HG03097 (cell line): Measurements from ENCODE around the gene TRIO.

ENCODE experiments used
- ATAC-seq: cut with Tn5 transposase; IDR thresholded peaks from one replicate; pipeline ENCODE4 v1.9.1; 2021; ENCODE audit not compliant: unreplicated experiment, low FRiP score

TRIO gene

DNA sequence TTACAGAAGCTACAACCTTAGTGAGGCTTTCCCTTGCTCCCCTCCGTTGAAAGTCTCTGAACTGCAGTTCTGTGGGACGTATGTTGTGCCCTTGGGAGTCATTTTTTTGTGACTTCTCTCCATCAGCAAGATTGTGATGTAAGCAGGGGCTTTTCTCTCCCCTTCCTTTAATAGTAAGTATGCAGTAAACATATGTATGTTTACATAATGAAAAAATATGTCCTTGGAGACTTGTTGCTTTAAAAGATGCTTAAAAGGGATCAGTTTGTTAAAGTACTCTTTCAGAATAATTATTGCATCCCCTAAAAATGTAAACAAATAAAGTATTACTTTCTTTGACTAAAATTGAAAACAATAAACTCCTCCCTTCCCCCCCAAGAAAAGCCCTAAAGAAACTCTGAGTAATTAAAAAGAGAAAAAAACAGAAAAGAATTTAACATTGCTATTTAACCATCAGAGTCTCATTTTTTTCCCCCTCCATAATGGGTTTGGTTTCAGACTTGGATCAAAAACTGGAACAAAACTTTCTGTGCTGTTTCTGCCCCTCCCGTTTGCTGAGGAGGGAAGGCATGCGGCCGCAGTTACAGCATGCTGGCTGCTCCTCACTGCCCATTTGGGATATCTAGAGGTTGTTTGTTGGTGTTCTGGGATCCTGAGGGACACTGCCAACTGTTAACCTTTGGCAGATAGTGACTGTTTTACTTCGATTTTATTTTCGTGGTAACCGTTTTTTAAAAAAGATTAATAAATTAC is 40.2 kb downstream of the TRIO start:
- no peak for ATAC-seq

DNA sequence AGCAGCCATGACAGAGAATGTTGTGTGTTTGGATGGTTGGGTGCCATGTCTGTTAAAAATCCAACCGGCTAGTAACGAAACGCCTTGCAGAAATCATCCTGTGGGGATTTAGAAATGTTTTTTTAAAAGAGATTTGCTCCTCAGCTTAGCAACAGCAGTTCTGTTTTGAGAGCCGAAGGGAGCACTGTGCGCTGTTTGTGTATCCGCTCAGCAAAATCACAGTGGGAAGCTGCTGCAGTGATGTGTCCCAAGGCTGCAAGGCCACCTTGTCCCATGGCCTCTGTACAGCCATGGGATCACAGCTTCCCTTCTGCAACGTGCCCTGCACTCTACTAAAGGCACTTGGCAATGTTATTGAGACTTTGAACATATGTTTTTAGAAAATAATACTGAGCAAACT is 40.9 kb downstream of the TRIO start:
- no peak for ATAC-seq

DNA sequence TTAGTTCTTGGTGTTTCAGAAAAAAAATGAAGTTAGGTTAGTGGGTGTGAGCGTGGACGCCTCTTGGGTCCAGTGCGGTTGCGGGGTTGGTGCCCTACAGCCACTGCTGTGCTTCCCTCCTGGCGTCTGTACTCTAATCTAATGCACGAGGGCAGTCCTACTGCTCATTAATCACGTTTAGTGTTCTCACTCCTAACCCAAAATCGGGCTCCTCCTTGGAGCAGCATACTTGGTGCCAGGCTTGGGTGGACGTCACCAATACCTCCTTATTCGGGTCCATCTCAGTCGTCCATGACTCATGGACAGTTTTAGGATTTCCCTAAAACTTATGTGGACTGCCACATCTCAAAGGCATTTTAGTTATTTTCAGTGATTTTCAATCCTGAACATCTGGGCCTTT is 41.6 kb downstream of the TRIO start:
- ATAC-seq: no peak

DNA sequence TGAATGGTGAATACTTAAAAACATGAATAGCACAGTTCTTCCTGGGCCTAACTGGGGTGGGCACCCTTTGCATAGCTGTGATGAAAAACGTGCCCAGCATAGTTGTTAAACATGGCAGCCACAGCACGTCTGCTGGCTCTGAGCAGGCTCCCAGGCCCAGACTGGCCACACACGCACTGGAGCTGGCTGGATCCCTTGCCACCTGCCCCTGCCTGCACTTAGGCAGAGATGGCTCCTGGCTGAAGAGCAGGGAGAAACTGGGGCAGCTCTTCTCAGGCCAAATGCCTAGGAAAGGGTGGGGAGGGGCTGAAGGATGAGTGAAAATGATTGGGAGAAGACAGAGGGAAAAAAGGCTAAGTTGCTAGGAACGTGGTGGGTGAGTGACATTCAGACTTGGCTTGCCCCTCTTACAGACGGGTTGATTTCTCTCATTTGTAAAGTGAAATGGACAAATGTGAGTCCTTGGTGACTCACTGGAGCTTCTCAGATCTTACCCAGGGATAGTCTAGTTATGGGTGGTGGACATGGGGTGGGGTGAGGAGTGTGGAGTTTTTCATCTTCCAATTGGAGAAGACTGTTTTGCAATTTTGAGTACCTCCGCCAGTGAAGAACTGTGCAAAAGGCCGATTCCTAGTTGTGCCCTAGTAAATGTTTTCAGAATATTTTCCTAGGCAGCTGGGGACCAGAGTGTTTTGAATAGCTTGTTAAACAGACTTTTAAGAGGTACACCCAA is 42.4 kb downstream of the TRIO start:
- no peak for ATAC-seq

DNA sequence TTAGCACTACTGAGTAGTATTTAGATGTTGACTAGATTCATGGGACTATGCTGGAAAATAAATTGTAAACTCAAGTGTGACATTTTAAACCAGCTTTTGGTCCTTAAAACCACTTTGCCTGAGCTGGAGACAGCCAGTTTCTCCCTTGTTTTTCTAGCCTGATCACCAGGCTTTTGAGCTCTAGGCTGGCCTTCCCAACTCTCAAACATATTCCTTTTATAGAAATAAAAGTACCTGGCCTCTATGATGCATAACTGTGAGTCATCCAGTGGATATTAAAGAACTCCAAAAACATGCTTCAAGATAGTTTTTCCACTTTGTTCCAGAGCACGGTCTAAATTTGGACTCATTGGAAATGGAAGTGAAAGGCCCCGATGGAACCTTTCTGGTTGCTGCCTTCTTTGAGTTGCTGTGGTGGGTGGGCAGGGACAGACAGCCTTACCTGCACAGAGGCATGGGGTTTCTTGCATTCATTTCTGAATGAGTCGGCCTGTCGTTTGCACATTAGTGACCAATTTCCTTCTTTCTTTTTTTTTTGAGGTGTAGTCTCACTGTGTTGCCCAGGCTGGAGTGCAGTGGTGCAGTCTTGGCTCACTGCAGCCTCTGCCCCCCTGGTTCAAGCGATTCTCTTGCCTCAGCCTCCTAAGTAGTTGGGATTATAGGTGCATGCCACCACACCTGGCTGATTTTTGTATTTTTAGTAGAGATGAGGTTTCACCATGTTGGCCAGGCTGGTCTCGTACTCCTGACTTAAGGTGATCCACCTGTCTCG is 43.1 kb downstream of the TRIO start:
- ATAC-seq: no peak

DNA sequence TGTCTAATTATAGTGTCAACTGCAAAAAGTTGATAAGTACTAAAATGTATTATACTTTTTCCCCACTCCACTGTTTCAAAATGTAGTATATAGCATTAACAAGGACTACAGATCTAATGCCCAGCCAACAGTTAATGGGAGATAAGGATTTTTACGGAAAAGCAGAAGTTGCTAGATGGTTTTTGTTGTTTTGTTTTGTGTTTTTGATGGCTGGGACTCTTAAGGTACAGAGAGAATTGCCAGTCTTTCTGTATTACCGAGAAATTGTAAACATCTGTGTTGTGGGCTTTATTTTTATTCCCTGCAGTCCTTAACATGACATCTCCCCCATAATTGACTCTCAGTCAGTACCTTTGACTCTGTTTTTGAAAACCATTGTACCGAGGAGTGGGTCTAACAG is 44.0 kb downstream of the TRIO start:
- ATAC-seq: no peak

DNA sequence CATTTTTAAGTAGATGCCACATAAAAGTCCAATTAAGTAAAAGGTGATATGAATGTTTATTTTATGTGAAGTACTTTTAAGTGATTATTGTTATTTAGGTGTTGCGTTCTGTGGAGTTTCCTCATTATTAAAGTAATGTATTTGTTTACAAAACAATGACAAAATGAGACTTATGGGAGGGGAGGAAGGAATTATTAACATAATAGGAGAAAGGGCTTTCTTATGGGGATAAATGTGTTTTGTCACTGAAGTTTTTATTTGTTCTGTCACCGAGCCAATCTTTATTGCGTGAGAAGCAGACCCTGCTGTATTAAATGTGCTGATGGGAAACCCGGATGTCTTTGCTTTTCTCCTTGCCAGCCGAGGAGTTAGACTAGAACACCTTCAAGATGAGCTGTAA is 44.5 kb downstream of the TRIO start:
- ATAC-seq: no peak

DNA sequence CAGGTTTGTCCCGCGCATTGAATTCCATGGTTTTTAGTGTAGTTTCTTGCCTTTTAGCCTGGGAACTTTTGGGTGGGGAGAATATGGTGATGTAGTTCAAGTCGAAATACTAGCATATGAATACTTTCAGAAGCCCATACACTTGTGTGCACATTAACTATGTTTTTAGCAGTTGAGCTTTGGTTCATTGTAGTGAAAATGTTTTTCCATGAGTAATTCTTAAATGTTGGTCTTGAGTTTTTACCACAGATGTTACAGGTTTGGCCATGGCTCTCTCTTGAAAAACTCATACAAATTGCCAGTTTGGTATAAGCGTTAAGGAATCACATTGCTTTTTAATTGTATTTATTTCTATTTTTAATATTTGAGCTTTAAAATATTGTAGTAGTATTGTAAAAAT is 45.6 kb downstream of the TRIO start:
- ATAC-seq: no peak

DNA sequence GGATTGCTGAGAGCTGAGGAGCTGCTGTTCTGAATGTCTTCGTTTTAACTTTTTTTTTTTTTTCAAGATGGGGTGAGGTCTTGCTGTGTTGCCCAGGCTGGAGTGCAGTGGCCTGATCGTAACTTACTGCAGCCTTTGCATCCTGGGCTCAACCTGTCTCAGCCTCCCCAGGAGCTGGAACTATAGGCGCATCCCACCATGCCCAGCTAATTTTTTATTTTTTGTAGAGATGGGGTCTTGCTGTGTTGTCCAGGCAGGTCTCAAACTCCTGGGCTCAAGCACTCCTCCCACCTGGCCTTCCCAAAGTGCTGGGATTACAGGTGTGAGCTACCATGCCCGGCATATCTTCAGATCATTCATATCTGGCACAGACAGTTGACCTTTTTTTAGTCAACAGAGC is 46.5 kb downstream of the TRIO start:
- no peak for ATAC-seq

DNA sequence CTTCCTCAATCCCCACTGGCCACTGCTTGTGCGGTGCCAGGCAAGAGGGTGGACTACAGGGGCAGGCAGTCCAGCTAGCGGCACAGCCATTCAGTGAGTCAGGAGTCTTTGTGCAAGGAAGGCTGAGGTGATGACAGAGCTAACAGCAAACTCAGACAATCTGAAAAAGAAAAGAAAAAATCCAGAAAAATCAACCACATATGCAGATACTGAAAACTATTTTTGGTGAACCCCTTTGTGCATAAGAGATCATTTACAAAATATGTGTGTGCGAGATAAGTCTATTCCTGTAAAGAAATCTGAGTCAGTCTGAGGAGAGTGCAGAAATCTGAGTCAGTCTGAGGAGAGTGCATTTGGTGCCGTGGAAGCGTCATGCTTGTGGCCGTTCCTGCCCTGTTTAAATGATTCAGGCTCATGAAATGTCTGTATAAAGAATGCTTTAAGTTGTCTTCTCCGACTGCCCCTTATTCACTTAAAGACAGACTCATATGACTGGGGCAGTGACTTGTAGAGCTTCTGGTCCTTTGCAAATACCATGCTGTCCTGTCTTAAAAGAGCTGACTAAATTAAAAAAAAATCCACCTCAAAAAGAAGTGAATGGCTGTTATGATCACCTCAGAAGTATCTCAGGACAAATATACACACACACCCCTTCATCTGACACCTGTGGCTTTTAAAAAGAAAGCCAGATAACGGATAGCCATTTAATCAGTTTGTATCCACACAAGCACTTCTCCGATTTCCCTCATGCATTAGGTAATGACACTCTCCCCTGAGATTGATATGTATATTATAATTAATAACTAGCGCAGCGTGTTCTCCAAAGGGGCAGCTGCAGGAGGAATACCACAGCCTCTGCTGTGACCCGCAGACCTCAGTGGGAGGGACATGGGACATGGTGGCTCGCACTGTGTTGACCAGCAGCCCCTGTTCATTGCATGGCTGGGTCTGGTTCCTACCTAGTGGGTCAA is 47.3 kb downstream of the TRIO start:
- no peak for ATAC-seq

DNA sequence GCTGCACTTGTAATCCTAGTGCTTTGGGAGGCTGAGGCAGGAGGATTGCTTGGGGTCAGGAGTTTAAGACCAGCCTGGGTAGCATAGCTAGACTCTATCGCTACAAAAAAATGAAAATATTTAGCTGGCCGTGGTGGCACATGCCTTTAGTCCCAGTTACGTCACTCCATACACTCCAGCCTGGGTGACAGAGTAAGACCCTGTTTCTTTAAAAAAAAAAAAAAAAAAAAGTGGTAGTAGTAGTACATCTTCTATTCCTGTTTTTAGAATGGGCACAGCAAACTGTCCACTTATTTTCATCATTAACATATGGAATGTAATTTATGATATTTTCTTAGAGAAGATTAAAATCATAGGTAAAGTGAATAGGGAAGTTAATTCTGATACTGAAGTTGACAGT is 48.2 kb downstream of the TRIO start:
- no peak for ATAC-seq

DNA sequence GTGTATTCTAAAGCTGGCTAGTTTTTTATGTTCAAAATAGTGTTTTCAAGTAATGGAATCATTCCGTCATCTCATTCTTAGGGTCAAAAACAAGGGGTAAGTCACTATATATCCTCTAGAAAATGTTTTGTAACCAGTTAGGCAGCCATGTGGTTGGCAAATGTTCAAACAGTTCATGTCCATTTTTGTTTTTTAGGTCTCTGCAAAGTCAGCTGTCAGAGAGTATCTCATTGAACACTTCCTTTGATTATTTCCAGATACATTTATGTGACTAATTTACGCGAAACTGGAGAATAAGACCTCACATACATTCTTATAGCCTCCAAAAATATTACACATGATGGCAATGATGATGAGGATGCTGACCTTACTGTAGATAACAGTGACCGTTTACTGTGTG is 50.4 kb downstream of the TRIO start:
- no peak for ATAC-seq

DNA sequence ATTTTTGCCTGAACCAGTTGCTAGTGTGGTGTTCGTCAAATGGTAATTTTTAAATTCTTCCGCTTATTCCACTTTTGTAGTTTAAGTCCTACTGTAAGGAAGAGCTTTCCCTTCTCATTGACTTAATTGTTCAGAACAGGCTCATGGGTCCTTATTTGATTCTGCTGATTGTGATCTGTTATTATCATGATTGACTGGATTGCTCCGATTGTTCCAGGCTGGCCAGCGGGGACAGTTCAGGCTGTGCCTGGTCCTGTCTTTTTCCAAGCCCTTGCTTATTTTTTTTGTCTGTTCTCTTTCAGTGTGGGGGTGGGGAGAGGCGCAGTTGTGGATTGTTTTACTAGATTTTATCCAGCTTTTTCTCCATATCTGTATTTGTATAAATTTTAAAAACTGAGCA is 52.4 kb downstream of the TRIO start:
- ATAC-seq: no peak

DNA sequence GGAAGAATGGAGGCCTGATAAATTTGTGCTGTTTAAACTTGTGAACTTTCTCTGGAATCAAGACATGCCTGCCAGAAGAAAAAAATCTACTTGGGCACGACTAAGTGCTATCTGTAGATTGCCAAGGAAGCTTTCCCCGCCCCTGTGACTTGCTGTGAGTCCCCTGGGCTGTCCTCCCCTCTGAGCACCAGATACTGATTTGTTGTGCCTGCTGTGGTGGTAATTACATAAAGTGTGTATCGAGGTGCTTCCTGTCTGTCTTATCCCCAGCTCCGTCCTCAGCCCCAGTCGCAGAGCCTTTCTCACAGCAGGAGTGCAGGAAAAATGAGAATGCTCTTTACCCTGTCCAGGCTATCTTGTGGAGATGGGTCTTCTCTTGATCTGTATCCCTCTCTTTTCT is 53.9 kb downstream of the TRIO start:
- no peak for ATAC-seq

DNA sequence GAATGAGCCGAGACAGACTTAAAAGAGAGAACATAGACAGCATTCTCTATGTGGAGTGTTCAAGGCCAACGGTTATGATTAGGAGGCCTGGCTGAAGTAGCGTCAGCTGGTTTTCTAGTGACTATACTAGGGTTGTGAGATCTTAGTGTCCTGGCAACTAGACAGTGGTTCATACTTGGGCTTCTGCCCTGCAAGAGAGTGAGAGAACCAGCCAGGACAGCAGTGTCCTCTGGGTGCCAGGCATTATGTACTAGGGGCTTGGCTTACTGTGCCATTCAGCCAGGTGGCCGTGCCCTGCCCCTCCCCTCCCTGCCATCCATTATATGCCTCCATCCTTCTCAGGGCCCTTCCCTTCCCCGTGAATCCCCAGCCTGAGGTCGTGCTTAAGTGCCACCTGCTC is 56.8 kb downstream of the TRIO start:
- no peak for ATAC-seq

DNA sequence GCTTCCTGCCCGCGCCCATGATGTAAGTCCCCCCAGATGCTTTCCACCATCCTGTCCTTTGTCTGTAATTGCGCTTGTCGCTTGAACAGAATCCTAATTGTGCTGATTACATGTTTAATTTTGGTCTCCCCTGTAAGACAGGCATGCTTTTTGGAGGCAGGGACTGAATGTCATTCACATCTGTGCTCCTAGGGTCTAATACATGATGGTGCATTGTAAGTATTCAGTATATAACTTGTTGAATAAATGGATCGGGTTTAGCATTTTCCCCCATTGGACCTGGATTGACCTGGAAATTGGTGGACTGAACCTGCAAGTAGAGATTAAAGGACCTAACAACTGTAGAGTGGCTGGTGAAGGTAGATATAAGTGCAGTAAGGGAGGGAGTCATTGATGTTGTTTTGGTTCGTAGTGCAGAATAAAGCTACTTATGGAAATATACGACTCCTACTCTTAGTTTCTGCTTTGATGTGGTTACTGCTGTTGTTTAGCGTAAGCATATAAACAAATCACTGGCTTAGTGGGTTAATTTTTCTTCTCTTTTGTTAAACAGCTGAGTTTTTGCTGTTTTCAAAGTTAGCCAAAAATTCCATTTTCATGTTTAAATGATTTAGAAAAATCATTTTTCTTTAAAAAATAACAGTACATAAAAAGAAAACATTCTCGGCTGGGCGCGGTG is 57.3 kb downstream of the TRIO start:
- ATAC-seq: no peak

DNA sequence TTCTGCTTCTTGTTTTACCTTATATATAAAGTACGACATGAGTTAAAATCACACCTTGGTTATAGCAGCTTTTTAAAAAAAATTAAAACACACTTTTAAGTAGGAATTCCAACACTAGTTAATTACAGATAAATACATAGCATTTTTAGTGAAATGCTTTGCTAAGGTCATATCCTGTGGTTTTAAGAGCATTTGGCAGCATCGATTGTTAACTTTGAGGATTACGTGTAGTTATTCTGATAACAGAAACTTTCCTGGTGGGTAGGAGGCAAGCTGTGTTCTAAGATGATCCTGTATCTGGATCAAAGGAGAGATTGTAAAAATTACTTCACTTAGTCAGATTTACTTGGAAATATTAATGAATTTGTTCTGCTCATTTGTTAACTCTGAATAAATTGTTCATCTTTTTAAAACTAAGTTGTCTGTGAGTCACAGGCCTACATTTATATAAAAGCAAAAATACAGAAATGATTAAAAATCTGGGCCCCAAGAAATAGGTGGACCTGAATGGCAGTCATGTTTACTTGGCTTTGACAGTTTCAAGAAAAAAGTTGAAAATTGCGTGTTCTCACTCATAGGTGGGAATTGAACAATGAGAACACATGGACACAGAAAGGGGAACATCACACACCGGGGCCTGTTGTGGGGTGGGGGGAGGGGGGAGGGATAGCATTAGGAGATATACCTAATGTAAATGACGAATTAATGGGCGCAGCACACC is 58.3 kb downstream of the TRIO start:
- ATAC-seq: no peak

DNA sequence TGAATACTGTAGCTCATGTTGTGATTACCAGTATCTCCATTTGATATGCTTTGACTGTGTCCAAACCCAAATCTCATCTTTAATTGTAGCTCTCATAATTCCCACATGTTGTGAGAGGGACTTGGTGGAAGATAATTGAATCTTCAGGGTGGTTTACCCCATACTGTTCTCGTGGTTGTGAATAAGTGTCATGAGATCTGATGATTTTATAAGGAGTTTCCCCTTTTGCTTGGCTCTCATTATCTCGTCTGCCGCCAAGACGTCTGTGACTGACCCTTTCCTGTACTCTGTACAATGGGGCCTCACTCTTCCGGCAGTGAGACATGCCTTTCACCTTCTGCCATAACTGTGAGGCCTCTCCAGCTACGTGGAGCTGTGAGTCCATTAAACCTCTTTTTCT is 59.3 kb downstream of the TRIO start:
- no peak for ATAC-seq

DNA sequence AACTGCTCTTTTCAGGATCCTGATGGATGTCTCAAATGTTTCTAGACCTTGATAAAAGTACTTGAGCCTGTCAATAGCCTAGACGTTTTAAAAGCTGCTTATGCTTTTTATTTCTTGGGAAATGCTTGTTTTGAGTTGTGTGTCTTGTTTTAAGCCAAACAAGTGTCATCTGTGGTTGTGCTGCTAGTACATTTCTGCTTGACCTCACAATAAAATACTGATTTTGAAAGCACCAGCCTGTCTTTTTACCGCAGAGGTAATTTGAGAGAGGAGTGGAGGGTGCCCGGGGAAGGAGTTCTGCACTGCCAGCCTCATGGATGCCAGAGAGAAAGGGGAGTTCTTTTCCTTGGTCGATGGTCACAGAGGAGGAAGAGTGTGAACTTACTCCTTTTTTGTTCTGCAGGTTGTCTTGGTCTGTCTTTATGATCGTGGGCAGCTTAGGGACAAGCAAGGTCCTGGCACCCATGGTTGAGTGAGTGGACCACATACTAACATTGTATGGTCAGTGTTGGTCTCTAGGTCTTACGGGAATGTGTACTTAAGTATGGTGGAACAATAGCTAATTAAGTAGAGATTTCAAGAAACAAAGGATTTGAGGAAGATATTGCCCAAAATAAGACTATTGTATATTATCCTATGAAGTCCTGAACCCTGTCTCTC is 61.0 kb downstream of the TRIO start:
- no peak for ATAC-seq
